GM19043 (cell line): Measurements from ENCODE around the gene NINJ2.
A peak's percentile ranks its signal among the peaks of the same experiment; 100 is the strongest.

Experiments used
- ATAC-seq: cut with Tn5 transposase; IDR thresholded peaks from one replicate; pipeline ENCODE4 v1.9.1; 2021; ENCODE audit warnings: low read depth; ENCODE audit not compliant: unreplicated experiment

The NINJ2 gene

DNA sequence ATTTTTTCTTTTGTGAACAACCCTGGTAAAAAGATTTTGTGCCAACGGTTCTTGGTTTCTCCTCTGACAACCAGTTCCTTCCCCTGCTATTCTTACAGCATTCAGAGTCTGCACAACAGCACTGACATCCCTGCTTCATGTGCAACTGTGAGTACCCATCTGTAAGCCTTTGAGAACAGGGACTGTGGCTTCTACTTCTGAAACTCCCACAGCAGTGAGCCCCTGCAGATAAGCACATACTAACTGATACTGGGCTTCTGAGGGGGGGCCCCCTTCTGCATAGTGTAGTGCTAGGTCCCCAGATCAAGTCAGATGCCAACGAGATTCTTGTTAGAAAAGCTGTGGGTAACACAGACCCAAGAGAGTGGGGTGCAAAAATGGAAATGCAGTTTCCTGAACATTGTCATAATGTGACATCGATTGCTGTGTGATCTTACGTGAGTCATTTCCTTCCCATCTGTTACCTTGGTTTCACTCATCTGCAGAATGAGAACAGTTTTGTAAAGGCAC is 11.1 kb upstream of the NINJ2 start:
- ATAC-seq = peak; percentile 86

GRCh38 chr12:673849-674248 is 10.6 kb upstream of the NINJ2 start:
- peak; percentile 5 for ATAC-seq

GRCh38 chr12:669576-669945 is 6.3 kb upstream of the NINJ2 start:
- ATAC-seq = no peak

DNA sequence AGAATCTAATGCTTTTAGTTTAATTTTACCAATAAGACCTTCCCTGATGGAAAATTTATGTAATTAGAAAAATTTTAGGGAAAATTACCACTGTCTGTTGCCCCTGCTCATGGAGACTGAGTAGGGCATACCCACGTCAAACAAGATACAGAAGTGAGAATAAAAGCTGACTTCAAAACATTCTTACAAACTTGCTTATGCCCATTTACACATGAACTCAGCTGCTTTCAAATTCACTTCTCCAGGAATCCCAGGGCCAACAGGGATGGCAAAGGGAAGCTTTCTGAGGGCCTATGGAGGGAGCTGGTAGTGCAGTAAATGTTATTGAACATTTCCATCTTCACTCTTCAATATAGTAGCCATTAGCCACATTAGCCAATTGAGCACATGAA is 4.8 kb upstream of the NINJ2 start:
- ATAC-seq = no peak

GRCh38 chr12:666766-667308 is 3.6 kb upstream of the NINJ2 start:
- ATAC-seq = no peak

DNA sequence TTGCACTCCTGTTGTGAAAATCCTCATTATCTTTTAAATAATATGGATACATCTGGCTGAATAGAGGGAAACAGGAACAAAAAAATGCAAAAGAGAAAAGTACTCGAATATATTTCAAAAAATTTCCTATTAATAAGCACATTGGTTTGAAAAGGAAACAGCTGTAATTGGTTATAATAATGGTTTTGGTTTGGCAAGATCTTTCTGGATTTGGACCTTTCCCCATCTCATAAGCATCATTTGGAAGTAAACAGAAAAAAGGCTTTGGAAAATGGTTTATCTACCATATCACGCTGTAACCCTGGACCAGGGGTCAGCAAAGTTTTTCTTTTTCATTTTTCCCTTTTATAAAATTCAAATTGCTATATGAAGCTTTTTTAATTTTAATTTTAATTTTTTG is 2.8 kb upstream of the NINJ2 start:
- no peak for ATAC-seq

DNA sequence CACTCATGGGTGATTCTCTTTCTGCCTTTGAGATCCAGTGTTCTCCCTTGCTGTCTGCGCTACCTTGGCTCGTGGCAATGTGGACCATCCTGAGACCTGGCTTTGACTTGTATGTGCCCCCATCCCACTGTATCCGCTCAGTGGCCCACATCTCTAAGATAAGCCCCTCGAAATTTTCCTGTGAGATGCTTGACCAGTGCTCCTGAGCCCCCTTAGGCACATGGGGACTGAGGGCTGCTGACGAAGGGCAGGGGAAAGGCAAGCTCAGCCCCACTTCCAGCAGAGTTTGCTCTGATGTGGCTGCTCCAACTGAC is 1.5 kb upstream of the NINJ2 start:
- ATAC-seq = no peak

GRCh38 chr12:664075-664778 is 982 bp upstream of the NINJ2 start:
- ATAC-seq = no peak

DNA sequence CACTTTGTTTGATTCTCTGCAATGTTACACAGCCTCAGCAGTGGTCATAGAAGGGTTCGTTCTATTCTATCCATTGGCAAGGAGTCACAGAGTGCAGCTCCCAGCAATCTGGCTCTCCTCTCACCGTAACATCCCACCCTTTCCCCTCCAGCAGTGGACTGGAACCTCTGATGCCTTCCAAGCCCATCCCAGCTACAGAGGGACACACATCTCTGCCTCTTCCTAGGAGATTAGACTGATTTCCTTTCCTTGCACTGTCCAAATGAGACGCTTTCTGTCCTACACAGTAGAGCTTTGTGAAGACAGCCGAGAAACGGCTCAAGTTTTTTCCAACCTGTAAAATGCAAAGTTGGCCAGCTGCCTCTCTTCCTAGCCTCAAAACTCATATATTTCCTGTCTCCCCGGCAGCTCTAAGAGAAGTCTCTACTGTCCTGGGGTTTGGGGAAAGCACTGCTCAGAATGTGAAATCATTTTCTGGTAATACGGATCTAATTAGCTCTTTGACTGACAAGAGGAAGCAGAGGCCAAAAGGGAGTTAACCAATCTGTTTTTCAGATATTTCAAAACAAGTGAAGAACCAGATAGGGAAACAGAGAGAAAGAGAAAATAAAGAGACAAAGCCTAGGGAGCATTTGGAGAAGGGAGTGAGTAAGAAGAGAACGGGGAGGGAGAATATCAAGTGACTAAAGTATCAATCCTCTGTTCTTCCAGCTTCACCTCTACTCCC is 516 bp downstream of the NINJ2 start:
- no peak for ATAC-seq

- ATAC-seq = no peak
These were observed 1.3 kb downstream of the NINJ2 start for GRCh38 chr12:661720-662486.

DNA sequence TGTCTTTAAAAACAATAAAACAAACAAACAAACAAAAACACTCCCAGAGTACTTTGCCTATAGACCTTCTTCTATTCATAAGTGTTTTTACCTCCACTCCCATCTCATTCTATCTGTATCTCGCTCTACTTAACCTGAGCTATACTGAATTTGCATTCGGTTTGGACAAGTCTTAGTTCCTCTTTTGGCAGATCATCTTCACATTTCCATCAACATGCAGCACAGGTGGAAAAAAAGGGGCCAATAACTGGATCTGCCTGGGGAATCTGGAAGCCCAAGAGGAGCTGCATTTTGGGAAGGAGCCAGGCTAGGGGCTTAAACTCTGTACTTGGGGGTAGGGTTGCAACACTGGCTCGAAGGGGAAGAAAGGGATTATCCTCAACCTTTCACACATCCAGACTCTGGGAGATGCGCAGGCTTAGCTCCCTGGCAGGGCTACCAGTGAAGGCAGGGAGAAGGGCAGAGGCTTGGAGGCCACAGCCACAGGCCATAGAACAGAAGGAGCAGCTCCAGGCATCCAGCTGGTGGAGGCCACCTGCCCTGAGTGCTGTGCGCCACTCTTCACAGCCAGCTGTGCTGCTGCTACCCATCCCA is 4.1 kb downstream of the NINJ2 start:
- ATAC-seq = no peak

GRCh38 chr12:650983-651382 is 12.3 kb downstream of the NINJ2 start:
- ATAC-seq = no peak

GRCh38 chr12:647385-648085 is 15.7 kb downstream of the NINJ2 start:
- ATAC-seq = no peak

DNA sequence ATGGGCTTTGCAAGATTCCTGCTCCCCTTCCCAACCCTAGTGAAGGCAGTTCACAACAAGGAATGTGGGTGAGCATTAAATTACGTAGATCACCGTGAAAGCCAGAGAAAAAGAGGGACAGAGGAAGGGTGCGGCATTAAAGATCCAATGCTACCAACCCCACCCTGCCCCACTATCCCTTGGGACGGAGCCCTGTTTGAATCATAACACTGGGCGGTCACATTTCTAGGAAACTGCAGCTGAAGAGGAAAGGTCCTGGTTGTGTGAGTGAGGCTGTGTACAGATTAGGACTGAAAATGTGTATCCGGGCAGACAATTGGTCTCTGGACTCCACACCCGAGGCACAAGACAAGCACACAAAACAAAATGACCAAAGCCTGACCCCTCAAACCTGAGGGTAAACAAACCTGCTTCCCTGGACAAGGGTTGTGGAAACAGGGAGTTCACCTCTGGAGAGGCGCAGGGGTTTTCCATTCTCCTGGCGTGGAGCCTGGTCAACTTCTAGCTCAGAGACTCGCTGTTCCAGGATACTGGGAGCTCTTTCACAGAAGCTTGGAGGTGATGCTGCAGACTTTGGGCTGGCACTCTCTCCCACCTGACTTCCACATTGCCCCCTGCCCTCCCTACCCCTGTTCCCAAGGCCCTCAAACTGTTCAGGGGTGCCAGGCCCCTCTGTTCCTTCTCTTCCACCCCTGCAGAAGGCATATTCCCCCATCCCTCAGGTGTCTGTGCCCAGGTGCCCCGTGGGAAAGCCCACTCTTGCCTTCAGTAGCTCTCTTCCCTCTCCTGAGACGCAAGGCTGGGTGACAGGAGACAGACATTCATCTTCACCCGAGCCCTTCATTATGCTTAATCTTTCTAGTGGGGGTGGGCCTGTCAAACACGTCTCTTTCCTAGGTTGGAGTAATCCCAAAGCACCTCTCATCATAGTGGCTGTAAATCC is 16.5 kb downstream of the NINJ2 start:
- no peak for ATAC-seq

DNA sequence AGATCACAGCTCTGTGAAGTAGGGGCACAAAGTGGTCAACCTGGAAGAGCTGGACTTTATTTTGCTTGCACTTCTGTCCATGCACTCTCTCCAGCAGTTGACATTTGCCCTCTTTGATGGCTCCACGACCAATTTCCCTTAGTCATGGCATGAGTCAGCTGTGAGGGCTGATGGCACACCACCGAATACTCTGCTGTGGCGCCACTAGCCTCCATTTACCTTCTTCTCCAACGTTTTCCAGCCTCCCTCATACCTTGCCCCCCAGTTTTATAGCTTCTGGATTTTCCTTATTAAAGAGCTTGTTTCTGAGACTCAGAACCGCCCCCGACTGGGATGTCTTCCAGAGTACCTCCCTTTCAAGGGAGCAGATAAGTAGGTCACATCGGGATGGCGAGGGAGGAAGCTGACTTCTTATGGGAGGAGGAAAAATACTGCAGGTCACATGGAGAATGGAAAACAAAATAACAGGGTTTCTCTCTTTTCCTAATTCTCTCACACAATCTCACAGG is 17.6 kb downstream of the NINJ2 start:
- ATAC-seq = no peak

GRCh38 chr12:644818-645552 is 18.3 kb downstream of the NINJ2 start:
- ATAC-seq = no peak

DNA sequence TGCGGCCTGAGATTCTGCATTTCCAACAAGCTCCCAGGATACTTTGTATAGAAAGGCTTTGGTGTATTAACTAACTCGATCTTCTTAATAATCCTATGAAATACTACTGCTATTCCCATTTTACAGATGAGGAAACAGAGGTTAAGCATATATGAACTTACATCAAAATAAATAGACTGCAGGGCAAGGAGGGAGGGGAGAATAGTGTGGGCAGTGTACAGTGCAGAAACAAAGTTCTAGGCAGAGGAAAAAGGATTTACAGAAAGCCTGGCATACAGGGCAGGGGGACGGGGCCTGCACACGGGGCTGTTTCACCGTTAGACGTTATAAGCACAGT is 19.0 kb downstream of the NINJ2 start:
- no peak for ATAC-seq

DNA sequence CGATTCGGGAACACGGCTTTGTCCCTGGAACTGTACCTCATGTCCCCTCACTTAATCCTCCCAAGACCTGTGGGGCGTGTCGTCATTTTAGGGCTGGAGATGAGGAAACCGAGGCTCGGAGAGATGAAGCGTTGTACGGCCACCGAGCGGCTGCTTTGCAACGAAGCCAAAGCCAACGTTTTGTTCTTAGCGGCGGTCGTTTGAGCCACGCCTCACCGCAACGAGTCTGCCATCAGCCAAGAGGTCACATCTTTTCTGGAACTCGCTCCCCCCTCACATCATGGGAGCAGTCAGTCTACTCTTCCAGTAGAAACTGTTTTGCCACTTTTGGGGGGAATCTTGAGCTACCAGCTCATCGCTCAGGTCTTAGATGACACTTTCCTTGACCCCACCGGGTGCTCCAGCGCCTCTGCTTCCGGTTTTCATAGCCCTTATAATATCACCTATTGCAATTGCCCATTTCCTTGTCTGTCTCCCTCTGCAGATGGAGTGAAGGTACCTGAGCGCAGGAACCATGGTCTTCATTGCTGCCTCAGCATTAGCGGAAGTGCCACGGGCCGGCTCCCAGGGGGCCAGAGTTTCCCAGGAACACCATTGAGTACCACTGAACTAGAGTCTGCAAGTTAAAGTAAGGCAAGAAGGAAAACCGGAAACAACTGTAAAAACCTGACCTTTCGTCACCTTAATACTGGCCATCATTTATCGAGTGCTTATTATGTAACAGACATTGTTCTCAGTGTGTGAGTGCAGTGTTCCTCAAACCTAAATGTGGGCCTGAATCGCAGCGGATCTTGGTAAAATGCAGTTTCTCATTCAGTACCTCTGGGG is 19.6 kb downstream of the NINJ2 start:
- ATAC-seq = no peak
